HG03439 (cell line): ENCODE results near the gene TMEM132D.
"Not testable (repeated sequence)": the region's sequence is repeated elsewhere in the genome, so short reads cannot be mapped to it uniquely, and the experiment has no call there.

Experiments
- ATAC-seq: cut with Tn5 transposase; IDR thresholded peaks from one replicate; pipeline ENCODE4 v1.9.1; 2021; ENCODE audit warnings: mild to moderate bottlenecking, moderate library complexity; ENCODE audit not compliant: unreplicated experiment

Gene TMEM132D

DNA sequence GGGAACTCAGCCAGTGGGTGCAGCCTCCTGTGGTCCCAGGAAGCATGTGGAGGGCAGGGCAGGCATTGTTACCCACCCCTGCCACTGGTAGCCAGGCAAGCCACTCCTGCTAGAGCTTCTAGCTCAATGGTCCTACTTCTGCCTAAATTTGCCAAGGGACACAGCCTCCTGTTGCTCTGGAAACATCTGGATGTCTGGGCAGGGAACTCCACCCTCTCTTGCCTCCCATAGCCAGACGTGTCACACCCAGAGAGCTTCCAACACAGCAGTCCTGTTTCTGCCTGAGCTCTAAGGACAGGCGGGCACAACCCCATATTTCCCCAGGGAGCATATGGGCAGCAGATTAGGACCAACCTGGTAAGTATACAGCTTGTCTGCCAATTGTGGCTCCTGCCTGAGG is 700.4 kb downstream of the TMEM132D start:
- ATAC-seq, result no peak

DNA sequence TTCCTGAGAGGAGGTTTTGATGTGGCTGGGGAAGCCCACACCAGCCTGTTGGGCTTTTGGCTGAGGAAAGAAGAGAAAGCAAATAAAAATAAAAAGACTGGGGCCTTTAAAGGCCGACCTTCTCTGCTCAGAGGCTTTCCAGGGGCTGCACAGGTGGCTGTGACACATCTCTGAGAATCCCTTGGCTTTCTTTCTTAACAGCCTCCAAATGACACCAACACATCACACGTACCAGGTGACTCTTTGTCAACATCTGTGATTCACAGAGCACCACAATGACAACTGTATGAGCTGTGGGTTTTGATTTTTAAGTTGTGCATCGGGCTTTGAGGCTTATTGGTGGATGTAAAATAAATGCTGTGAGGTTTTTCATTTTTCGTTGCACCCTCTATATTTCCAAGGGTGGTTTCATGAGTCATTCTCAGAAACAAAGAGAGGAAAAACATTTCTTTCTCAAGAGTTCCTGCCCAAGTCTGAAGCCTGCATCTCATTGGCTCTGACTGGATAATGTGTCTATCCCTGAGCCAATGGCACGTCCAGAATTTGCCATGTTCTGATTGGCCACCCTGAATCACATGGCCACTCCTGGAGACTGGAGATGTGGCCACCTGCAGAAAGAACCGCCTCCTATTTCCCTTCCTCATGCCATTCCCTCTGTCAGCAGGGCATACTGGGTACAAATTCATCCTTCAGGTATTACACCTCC is 701.6 kb downstream of the TMEM132D start:
- no peak for ATAC-seq

DNA sequence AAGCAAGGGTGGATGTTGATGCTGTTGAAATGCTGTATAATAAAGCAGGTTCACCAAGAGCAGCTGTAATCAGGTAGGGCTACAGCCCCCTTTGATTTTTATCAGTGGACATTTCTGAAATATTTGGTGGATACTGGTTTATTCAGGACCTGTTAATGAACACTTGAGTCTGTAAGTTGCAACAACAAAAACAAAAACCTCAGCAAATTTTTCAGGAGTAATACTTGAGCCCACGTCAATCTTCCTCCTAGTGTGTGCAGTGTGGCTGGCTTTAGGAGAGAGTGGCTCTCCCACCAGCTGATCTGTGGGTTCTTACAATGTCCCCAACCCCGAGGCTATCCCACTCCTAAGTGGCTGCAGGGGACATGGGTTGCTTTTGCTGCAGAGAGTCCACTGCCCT is 702.8 kb downstream of the TMEM132D start:
- no peak for ATAC-seq

DNA sequence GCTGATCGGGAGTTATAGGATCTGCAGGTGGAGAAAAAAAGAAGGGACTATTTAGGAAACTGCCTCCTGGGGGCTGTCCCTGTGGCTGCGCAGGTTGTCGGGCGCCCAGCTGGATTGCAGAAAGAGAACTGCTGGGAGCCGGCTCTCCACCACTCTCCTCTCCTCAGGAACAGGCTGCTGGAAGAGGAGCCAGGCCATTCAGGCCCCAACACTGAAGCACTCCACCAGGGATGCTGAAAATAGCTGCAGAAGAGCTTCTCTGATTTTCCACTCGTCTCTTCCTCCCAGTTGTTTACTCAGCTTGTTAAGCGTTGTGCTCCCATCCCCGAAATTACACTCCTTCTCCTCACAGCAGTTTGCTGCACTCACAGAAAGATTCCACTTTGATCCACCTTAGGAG is 703.2 kb downstream of the TMEM132D start:
- ATAC-seq, result no peak

DNA sequence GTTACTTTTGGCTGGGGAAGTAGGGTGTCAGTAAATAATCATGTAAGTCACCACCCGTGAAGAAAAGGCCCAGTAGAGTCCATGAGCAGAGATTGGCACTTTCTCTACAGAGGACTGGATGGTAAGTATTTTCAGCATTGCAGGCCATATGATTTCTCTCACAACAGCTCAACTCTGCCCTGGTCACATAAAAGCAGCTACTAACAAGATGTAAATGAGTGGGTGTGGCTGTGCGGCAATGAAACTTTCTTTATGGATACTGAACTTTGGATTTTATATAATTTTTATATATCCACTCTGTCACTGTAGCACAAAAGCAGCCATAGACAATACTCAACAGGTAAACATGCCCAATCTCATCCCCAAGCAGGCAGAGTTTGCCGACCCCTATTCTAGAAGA is 706.9 kb downstream of the TMEM132D start:
- ATAC-seq, result no peak

DNA sequence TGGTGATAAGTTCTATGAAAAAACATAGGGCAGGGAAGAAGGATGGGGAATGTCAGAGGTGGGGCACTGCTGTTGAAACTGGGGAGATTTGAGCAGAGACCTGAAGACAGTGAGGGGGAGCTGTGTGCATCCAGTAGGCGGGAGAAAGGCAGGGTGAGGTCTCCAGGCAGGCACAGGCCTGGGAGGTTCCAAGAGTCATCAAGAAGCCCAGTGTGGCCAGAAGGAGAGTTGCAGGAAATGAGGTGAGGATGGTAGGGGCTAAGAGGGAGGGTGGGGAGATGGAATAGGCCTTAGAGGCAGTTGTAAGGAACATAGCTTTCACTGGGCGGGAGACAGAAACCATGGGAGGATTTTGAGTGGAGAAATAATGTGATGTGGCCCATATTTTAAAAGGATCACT is 708.7 kb downstream of the TMEM132D start:
- ATAC-seq, result no peak

DNA sequence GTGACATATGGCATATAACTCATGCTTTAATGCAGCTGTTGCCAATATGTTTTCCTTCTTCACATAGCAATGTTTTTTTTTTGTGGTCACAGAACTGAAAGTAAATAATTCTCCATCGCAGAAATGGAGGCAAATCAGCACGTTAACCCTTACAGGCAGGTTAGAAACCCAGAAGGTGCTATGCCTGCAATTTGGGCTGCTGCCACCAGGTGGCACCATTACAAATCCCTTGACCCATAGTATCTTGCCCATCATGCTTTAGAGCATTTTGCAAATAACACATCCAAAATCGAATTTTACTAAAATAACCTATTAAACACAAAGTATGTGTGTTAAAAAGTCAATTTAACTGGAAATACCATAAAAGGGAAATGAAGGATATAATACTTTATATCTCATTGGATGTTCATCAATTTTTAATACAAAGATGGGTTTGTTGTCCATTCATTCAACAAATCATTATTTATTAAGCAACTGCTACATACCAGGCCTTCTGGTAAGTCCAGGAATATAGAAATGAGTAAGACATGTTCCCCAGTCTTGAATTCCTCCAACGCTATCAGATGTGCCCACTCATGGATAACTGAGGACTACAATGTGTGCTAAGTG is 710.5 kb downstream of the TMEM132D start:
- ATAC-seq, result no peak

DNA sequence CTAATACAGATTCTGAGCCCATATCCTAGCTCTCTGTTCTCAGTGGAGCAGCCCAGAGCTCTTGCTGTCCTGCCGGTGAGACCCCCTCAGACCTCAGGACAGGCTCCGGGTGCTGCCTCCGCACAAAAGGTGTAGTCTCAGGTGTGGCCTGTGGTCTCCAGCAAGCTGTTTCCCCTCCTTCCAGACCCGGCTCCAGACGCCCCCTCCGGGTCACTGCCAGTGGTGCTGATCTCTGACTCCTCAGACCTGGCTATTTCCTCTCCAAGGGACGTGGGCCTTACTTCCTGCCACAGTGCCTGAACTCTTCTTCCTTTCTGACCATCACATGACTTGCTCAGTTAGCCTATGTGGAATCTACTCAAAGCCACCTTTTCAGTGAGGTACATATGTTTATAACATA is 713.0 kb downstream of the TMEM132D start:
- no peak for ATAC-seq

DNA sequence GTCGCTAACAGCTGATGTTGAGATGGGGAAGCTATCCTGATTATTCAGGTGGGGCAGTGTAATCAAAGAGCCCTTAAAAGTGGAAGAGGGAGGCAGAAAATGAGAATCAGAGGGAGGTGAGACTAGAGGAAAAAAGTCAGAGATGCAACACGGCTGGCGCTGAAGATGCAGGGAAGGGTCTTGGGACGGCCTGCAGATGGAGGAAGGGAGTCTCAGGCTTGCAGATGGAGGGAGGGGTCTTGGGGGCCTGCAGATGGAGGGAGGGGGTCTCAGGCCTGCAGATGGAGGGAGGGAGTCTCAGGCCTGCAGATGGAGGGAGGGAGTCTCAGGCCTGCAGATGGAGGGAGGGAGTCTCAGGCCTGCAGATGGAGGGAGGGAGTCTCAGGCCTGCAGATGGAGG is 713.9 kb downstream of the TMEM132D start:
- ATAC-seq, result not testable (repeated sequence)

DNA sequence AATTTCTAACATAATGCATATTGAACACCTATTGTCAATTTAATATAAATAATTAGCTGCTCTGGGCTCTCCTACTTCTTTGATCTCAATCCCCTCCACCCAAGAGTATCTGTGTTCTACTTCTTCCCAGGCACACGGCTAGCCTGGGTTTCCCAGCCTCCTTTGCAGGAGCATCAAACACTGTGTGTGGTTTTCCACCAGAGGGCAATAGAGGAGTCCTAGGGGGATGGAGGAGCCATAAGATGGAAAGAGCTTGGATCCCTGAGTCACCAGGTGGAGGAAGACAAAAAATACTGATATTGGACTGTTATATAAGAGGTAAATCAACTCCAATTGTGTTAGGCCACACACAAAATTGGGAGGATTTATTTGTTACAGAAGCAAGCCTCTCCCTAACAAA is 716.9 kb downstream of the TMEM132D start:
- no peak for ATAC-seq

DNA sequence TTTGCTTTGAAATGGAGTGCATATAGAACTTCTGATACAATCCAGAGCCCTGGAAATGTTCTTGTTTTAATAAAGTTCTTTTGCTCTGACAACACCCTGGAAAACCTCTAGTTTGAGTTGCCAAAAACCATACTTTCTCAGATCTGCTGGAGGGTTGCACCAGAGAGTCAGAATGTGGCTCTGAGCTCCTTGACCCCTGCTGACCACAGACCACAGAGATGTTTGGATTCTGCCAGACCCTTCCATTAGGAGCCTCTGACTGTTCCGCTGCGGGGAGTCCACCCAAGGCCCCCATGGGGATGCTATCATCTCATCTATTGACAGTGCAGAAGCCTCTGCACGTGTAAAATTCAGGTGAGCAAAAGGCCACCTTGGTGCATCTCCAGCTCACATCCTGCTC is 718.0 kb downstream of the TMEM132D start:
- no peak for ATAC-seq

DNA sequence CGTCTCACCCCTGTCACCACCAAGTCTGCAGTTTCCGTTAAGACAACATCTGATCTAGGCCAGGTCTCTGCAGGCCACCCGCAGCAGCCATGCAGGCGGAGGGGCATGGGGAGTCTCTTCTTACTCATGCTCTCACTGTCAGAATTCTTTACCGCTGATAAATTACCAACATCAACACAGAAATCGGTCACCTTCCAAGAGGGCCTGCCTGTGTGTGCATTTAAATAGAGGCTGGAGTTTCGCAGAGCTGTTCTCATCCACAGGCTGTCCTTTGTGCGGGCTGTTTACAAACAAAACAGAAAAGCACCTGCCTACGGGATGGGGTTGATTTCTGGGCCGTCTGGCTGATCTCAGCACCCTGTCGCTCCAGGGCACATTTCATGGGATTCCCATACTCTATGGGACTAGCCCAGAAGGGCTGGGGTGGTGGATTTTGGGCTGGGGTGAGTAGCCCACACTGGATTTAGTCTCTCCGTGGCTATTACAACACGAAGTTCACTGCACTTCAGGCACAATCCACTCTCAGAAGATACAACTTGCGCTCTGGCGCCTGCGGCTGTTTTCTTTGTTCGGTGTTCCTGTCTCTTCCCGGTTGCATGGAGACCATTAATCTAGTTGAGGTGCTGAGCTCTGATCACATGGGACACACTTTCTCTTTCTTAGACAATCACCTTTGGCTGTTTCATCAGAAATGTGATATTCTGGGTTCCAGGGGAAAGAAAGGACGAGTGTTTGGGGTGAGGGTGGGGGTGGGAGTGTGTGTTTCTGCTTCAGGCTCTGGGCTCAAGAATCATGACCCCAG is 719.5 kb downstream of the TMEM132D start:
- ATAC-seq, result no peak

DNA sequence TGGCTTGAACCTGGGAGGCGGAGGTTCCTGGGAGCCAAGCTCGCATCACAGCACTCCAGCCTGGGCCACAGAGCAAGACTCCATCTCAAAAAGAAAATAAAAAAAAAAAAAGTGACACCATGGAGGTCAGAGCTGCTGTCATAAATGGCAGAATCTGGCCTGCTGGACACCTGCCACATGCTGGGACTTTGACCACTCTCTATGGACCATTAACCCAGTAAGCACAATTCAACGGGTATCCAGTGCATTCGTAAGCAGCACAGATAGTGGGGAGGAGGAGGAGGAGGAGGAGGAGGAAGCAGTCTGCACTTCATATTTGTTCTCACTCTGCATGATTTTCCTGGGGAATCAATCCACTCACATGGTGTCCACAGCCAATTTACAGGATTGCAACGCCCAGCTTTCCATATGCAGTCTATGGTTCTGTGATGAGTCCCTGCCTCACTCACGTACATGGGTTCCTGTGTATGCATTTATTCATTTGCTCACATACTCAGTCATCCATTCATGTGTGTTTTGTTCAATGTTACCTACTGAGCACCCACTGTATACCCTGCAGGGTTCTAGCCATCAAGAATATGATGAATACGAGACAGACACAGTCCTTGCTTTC is 723.8 kb downstream of the TMEM132D start:
- ATAC-seq, result no peak

DNA sequence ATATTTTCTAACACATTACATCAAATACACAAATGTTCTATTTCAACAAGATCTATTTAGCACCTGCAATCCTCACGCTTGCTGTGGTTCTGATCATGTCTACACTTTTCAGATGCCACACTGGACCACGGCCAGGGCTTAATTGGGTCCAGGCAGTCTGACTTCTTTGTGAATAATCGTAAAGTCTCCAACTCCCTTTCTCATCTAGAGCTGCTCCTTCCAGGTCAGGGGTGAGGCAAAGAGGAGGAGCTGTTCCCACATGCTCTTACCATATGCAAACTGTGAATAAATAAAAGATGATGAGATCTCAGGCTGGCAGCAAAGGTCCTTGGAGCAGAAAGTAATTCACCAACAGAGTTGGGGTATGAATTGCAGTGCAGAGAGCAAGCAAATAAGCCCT is 733.9 kb downstream of the TMEM132D start:
- no peak for ATAC-seq

DNA sequence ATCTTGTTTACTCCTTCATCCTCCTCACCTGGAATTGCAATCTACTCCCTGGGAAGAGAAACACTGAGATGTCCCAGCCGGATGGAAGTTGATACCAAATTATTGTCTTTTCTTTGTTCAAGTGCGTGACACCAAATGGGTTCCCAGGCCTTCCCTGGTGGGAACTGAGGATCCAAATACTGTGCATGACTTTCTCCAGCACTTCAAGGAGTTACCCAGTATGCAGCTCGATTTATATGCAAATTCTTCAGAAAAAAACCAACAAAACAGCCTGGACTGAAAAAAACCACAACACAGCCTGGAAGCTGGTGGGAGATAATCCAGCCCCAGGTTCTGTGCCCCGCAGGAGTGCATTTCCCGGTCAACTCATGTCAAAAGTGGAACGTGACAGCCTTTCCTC is 740.0 kb downstream of the TMEM132D start:
- ATAC-seq, result no peak

DNA sequence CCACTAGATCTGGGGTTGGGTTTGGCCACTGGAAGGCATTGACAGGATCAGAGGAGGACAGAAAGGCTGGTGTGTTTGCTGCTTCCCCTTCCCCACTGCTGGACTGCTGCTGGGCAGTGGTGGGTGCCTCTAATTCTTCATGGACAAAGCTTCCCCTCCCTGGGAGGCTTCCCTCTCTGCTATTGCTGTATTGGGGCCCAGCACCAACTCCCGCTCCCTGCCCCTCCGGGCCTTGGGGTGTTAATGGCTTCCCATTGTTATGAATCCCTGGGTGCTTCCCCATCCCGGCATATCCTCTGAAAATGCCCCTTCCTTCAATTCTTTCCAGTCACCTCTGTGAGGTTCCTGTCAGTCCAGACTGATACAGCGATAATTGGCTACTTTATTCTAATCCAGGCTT is 740.4 kb downstream of the TMEM132D start:
- ATAC-seq, result no peak

DNA sequence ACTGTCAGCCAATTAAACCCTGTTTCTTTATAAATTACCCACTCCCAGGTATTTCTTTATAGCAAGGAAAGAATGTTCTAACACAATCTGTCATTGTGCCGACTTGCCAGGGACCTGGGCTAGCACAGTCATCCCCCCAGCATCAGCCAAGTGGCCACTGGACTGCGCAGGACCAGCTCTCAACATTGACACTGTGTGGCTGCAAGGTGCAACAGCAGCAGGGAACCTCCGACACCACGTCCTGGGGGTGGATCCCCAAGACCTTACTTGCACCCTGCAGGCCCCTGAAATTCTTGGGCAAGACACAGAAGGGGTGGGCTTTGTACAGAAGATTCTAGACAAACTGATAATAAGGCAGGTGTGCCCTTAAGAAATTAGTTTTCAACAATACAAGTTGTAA is 741.0 kb downstream of the TMEM132D start:
- ATAC-seq, result no peak

DNA sequence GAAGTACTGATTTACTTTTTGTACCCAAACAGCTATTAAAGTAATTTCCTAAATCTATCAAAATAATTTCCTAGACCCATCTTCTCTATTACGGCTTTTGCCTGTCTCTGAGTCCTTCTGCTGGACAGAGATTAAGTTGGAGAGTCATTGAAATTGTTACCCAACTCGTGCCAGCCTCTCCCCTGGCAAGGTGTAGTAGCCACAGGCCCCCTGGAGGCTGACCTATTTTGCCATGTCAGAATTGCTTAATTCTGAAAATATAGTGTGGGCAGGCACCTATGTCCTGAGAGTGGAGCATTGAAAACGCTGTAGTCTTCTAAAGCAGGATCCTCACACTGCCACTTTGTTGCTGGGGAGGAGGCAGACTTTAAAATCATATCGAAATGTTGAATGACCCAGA is 742.3 kb downstream of the TMEM132D start:
- ATAC-seq, result no peak

DNA sequence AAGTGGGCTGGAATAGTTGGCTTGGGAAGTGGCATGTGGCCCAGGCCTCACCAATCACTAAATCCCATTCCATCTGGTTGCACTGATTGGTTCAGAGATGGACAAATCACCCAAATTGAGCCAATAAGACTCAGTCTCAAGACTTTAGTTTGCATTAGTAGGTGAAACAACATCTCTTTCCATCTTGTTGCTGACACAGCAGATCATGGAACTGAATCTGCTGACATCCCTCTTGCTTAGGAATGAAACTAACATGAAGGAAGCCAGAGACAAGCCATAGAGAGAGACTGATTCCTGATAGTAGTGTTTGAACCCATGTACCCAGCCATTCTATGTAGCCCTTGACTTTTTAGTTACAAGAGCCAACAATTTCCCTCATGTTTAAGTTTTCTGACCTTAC is 743.5 kb downstream of the TMEM132D start:
- no peak for ATAC-seq

DNA sequence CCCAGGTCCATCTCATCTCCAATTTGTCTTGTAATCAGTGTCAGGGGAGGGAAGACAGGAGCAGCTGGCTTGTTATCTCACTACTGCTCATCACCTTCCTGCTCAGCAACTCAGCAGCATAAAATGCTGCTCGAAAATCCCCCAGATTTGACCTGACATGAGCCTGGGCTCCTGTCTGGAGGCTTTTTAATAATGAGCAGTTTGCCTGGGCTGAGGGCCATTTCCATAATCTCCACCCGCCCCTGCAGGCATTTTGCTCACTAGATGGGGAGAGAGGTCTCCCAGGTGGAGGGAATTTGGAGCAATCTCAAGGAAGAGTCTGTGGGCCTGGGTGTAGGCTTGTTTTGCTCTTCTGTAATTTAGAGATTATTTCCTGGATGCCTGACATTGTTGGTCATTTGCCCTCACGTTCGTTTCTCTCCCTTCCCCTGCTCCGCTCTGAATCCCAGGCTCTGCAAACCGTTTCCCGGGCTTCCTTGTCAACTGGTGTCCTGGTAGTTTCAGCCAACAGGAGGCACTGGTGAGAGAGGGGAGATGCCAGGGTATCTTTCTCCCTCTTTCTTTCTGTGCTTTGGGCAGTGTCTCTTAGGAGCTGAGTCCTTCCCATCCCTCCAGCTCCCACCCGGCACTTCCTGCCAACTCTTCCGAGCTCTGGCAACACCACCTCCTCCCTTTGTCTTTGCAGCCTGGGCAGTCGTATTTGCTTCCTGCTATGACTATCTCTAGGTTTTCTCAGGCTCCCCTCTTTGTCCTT is 751.3 kb downstream of the TMEM132D start:
- no peak for ATAC-seq

DNA sequence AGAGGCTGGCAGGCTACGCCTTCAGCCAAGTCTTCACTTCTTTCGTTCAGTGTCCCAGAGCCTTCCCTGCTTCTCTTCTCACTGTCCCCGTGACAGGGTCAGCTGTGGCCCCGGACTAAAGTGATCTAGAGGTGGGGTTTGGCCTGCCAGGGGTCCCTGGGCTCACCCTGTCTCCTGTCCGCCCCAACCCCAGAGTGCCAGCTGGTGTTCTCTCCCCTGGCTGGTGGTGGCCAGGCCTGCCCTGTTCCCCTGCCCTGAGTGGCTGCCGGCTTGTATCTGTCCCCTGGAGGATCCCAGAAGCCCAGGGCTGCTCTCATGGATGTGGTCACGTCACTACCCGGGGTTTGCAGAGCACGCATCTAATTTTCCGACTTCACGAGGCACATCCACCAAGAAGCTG is 753.1 kb downstream of the TMEM132D start:
- no peak for ATAC-seq
